GM12878 (cell line): ENCODE results near the gene CYP2C8. TPM values are rescaled to one million over a fixed set of nuclear protein-coding genes. Genes with fewer than 3 reads are reported as not detected.

Experiments
- ATAC-seq: fragments of 200-7000 bp; cut with Tn5 transposase; 3 replicates; pipeline ENCODE4 v1.9.1; 2020; ENCODE audit warnings: mild to moderate bottlenecking, moderate library complexity
- BruUV-seq: library from RNA; stranded (reverse); fragments of 400-500 nt; replicated peaks from 2 replicates; lab custom pipeline; 2021; lab: Mats Ljungman, UMichigan
- CTCF ChIA-PET: fragments of 300-600 bp; sonication (Branson Sonifier 250); formaldehyde crosslinking; extraction: SDS; loops from one replicate; lab custom pipeline; 2021; ENCODE audit warnings: inconsistent platforms; lab: Yijun Ruan, JAX
- POLR2A ChIA-PET: fragments of 350-600 bp; formaldehyde crosslinking; extraction: SDS; loops from one replicate; lab custom pipeline; 2021; ENCODE audit warnings: inconsistent platforms; lab: Charles Lee
- RAD21 ChIA-PET: fragments of 300-600 bp; sonication (Branson Sonifier 250); formaldehyde crosslinking; loops from one replicate; lab custom pipeline; 2023; ENCODE audit warnings: antibody characterized with exemption; ENCODE audit not compliant: unreplicated experiment; lab: Charles Lee
- SMC1A ChIA-PET: fragments of 300-600 bp; sonication (Branson Sonifier 250); formaldehyde crosslinking; loops from one replicate; lab custom pipeline; 2023; ENCODE audit not compliant: unreplicated experiment, uncharacterized antibody; lab: Charles Lee
- DNase-seq: peaks from one replicate; pipeline ENCODE4 v3.0.0-alpha.2; 2011; ENCODE audit warnings: low read depth, low spot score
- FAIRE-seq: peaks from 3 replicates; lab custom pipeline; 2011; peaks lifted over from hg19 to GRCh38; lab: Jason Lieb, UNC
- H2AFZ ChIP-seq: 2 replicates; pipeline ENCODE4 v1.6.0; 2011; ENCODE audit warnings: low read depth, low read length, control low read depth; ENCODE audit not compliant: control insufficient read depth
- H3K27ac ChIP-seq: 2 replicates; pipeline ENCODE4 v1.5.1; 2011; ENCODE audit warnings: control low read depth; ENCODE audit not compliant: control insufficient read depth, insufficient read depth
- H3K27me3 ChIP-seq, 2 experiments: replicated peaks in 1 of 2; 2 replicates each; pipeline versions ENCODE4 v1.6.0 to v1.6.1; 2011; ENCODE audit warnings: low read length in 1 of 2; ENCODE audit not compliant: control insufficient read depth in 2 of 2, insufficient read depth in 2 of 2
- H3K36me3 ChIP-seq, 2 experiments: 2 replicates each; pipeline ENCODE4 v1.5.1; 2011; ENCODE audit warnings: low read length in 1 of 2; ENCODE audit not compliant: control insufficient read depth in 2 of 2, insufficient read depth in 2 of 2
- H3K4me1 ChIP-seq: 2 replicates; pipeline ENCODE4 v1.6.1; 2011; ENCODE audit warnings: mild to moderate bottlenecking, low read length, moderate library complexity, mixed read lengths; ENCODE audit not compliant: control insufficient read depth, insufficient read depth
- H3K4me2 ChIP-seq: 2 replicates; pipeline ENCODE4 v1.6.0; 2011; ENCODE audit warnings: control low read depth; ENCODE audit not compliant: control insufficient read depth, insufficient read depth
- H3K4me3 ChIP-seq: fragments of 200-600 bp; sonication (generic); 2 replicates; pipeline ENCODE4 v1.5.1; 2016
- H3K79me2 ChIP-seq: 2 replicates; pipeline ENCODE4 v1.6.0; 2011; ENCODE audit warnings: low read length; ENCODE audit not compliant: control insufficient read depth, insufficient read depth
- H3K9ac ChIP-seq: 2 replicates; pipeline ENCODE4 v1.8.0; 2011; ENCODE audit warnings: low read length, control low read depth, mixed read lengths; ENCODE audit not compliant: control insufficient read depth, insufficient read depth
- H3K9me3 ChIP-seq: replicated peaks from 3 replicates; pipeline ENCODE4 v1.5.1; 2011; ENCODE audit warnings: mild to moderate bottlenecking, low read length; ENCODE audit not compliant: control insufficient read depth, insufficient read depth
- H4K20me1 ChIP-seq: 2 replicates; pipeline ENCODE4 v1.6.0; 2011; ENCODE audit not compliant: control insufficient read depth, insufficient read depth
- BCL11A ChIP-seq: IDR thresholded peaks from 2 replicates; pipeline ENCODE4 v1.6.1; 2011; ENCODE audit warnings: low read depth, low read length
- IRF4 ChIP-seq: IDR thresholded peaks from 2 replicates; pipeline ENCODE4 v1.6.1; 2011; ENCODE audit warnings: low read depth, low read length
- KAT2A ChIP-seq: conservative IDR thresholded peaks from 2 replicates; pipeline ENCODE4 v1.6.1; 2011; ENCODE audit warnings: low read depth, low read length; ENCODE audit not compliant: control insufficient read depth
- NBN ChIP-seq: fragments of 450-650 bp; IDR thresholded peaks from 2 replicates; pipeline ENCODE4 v1.6.1; 2016
- NRF1 ChIP-seq: conservative IDR thresholded peaks from 2 replicates; pipeline ENCODE4 v1.6.1; 2011; ENCODE audit warnings: mild to moderate bottlenecking, low read depth, low read length, improper control_type of control experiment
- YBX1 ChIP-seq: fragments of 450-650 bp; IDR thresholded peaks from 2 replicates; pipeline ENCODE4 v1.6.1; 2016; ENCODE audit warnings: antibody characterized with exemption
- ZSCAN29 ChIP-seq: fragments of 450-650 bp; IDR thresholded peaks from 2 replicates; pipeline ENCODE4 v1.6.1; 2017; ENCODE audit warnings: mild to moderate bottlenecking, moderate library complexity
- whole genome bisulfite sequencing: methylation state at CpG from one replicate; pipeline ENCODE4 v1.1.6; 2016; ENCODE audit warnings: low lambda C conversion rate; ENCODE audit not compliant: insufficient replicate concordance, insufficient coverage; ENCODE audit errors: missing lambda C conversion rate; 5-methylcytosine and 5-hydroxymethylcytosine counted together
- in situ Hi-C: fragments of 300-500 bp; cut with MboI; formaldehyde crosslinking; loops from 9 replicates; pipeline ENCODE4 v1.14.3; 2018; ENCODE audit warnings: mixed read lengths
- intact Hi-C: fragments of 100-400 bp; cut with micrococcal nuclease; formaldehyde crosslinking; loops from one replicate; pipeline ENCODE4 v1.14.2; 2022; ENCODE audit not compliant: unreplicated experiment
- polyA plus RNA-seq, 11 experiments: library from polyadenylated mRNA; depleted of rRNA in 4 of 11; unstranded in 6 of 11; stranded (reverse) in 5 of 11; fragments of >200 nt; fragmentation: Nextera tagmentation in 4 of 11; fragmentation: Illumina TruSeq in 1 of 11; extraction: Ambion mirVana in 4 of 11; extraction: Trizol in 1 of 11; gene quantifications; 1 replicate in 1 of 11; 2 replicates in 10 of 11; pipeline versions ENCODE4 v1.2.1 to v1.2.3, GENCODE V29; 2011 to 2016; ENCODE audit warnings: inconsistent platforms in 2 of 11, missing spikeins in 2 of 11, low read depth in 1 of 11
- total RNA-seq, 4 experiments: library from RNA; depleted of rRNA in 3 of 4; stranded (reverse); fragments of >200 nt in 3 of 4; fragmentation: Illumina TruSeq in 1 of 4; extraction: Trizol in 1 of 4; gene quantifications; 2 replicates each; pipeline versions ENCODE4 v1.2.1 to v1.2.3, GENCODE V29; 2013 to 2021
- TF ChIP-seq, protein P1 (sequence below): fragments of 450-650 bp; IDR thresholded peaks from 2 replicates; pipeline ENCODE4 v1.6.1; 2014; ENCODE audit warnings: mild to moderate bottlenecking
- TF ChIP-seq, protein P2 (sequence below): fragments of 450-650 bp; IDR thresholded peaks from 2 replicates; pipeline ENCODE4 v1.6.1; 2017; ENCODE audit warnings: antibody characterized with exemption, mild to moderate bottlenecking, moderate library complexity
- TF ChIP-seq, protein P3 (sequence below): fragments of 450-650 bp; IDR thresholded peaks from 2 replicates; pipeline ENCODE4 v1.6.1; 2018; ENCODE audit warnings: mild to moderate bottlenecking, low read depth, moderate library complexity; ENCODE audit not compliant: partially characterized antibody
- TF ChIP-seq, protein P4 (sequence below): IDR thresholded peaks from 2 replicates; pipeline ENCODE4 v1.6.1; 2011; ENCODE audit warnings: low read depth, mild to moderate bottlenecking, low read length, moderate library complexity, borderline replicate concordance; ENCODE audit errors: extremely low read depth

Gene CYP2C8
- total and polyA plus RNA-seq, 10 of the 15 experiments (the other 5 are each of a cell fraction or from before 2014, with no cell fraction given): 0.10 to 0.82 (median 0.36) TPM; not detected in 2

DNA sequence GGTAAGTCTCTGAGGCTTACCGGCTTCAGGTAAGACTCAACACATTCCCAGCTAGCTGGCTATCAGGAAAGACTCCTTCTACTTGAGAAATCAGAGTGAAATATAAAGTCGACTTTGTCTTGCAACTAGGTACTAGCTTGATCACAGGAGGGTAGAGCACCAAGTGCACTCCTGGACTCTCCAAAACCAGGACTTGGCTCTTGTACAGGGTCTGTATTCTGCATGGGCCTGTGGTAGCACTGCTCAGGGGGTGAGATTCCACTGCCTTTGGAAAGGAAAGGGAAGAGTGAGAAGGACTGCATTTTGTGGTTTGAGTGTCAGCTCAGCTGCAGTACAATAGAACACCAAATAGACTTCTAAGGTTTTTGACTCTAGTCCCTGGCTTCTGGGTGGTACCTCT is 19.4 kb downstream of the CYP2C8 start:
- CTCF ChIA-PET: no interaction called here
- Histone ChIP-seq H3K79me2 (no peaks in the 10 kb centered on the region), H3K9ac (no peak overlapping the region), H3K9me3 (no peaks in the 10 kb centered on the region), H3K27me3 (no peaks in the 10 kb centered on the region), H3K4me1 (no peaks in the 10 kb centered on the region), H2AFZ (no peak overlapping the region), H3K4me2 (no peak overlapping the region), H3K27ac (no peak overlapping the region), H3K36me3 (no peaks in the 10 kb centered on the region), H4K20me1 (no peaks in the 10 kb centered on the region), H3K4me3 (no peak overlapping the region)
- no peak for ATAC-seq
- POLR2A ChIA-PET: no interaction called here
- TF ChIP-seq BCL11A: no peak
- intact Hi-C loops: no loop called here
- SMC1A ChIA-PET: no interaction called here
- no peak for FAIRE-seq
- RAD21 ChIA-PET: no interaction called here
- DNase-seq: no peak
- in situ Hi-C loops: no loop called here
- WGBS: 26% methylated on average over 2 of the region's 2 CpGs
- BruUV-seq: no TSS peak

DNA sequence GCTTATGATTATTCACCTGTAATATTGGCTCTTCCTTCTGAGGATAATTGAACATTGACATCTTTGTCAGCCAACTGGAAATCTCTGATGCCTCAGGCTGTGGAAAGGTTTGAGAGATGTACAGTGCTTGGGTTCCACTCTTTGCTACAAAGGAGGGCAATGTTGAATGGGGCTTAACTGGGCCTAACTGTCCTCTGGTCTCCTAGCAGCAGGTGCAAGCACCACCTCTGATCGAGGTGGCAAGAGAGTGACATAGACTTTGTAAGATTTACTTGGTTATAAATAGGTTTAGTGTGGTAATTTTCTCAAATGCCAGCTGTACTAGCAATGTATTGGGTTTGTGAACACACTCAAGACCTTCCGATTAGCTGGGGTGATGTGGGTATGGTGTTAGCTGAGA is 21.1 kb downstream of the CYP2C8 start:
- ChIA-PET RAD21 (no interaction called here), CTCF (no interaction called here), SMC1A (no interaction called here), POLR2A (no interaction called here)
- Histone ChIP-seq H3K9me3 (no peaks in the 10 kb centered on the region), H3K27me3 (no peaks in the 10 kb centered on the region), H3K4me1 (no peaks in the 10 kb centered on the region), H3K4me2 (no peak overlapping the region), H2AFZ (no peak overlapping the region), H3K79me2 (no peaks in the 10 kb centered on the region), H4K20me1 (no peaks in the 10 kb centered on the region), H3K36me3 (no peaks in the 10 kb centered on the region), H3K27ac (no peak overlapping the region), H3K4me3 (no peak overlapping the region), H3K9ac (no peak overlapping the region)
- FAIRE-seq (no peak), DNase-seq (no peak), ATAC-seq (no peak)
- intact Hi-C loops (no loop called here), in situ Hi-C loops (no loop called here)
- WGBS: 50% methylated on average over 2 of the region's 2 CpGs
- no TSS peak for BruUV-seq
- TF ChIP-seq ZSCAN29: no peak
- TF ChIP-seq YBX1: no peak
- TF ChIP-seq IRF4: no peak
- TF ChIP-seq, protein P1, sequence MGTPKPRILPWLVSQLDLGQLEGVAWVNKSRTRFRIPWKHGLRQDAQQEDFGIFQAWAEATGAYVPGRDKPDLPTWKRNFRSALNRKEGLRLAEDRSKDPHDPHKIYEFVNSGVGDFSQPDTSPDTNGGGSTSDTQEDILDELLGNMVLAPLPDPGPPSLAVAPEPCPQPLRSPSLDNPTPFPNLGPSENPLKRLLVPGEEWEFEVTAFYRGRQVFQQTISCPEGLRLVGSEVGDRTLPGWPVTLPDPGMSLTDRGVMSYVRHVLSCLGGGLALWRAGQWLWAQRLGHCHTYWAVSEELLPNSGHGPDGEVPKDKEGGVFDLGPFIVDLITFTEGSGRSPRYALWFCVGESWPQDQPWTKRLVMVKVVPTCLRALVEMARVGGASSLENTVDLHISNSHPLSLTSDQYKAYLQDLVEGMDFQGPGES: no peak
- TF ChIP-seq KAT2A: no peak
- TF ChIP-seq NBN: no peak
- TF ChIP-seq NRF1: no peak
- TF ChIP-seq, protein P2, sequence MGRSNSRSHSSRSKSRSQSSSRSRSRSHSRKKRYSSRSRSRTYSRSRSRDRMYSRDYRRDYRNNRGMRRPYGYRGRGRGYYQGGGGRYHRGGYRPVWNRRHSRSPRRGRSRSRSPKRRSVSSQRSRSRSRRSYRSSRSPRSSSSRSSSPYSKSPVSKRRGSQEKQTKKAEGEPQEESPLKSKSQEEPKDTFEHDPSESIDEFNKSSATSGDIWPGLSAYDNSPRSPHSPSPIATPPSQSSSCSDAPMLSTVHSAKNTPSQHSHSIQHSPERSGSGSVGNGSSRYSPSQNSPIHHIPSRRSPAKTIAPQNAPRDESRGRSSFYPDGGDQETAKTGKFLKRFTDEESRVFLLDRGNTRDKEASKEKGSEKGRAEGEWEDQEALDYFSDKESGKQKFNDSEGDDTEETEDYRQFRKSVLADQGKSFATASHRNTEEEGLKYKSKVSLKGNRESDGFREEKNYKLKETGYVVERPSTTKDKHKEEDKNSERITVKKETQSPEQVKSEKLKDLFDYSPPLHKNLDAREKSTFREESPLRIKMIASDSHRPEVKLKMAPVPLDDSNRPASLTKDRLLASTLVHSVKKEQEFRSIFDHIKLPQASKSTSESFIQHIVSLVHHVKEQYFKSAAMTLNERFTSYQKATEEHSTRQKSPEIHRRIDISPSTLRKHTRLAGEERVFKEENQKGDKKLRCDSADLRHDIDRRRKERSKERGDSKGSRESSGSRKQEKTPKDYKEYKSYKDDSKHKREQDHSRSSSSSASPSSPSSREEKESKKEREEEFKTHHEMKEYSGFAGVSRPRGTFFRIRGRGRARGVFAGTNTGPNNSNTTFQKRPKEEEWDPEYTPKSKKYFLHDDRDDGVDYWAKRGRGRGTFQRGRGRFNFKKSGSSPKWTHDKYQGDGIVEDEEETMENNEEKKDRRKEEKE: no peak
- TF ChIP-seq, protein P3, sequence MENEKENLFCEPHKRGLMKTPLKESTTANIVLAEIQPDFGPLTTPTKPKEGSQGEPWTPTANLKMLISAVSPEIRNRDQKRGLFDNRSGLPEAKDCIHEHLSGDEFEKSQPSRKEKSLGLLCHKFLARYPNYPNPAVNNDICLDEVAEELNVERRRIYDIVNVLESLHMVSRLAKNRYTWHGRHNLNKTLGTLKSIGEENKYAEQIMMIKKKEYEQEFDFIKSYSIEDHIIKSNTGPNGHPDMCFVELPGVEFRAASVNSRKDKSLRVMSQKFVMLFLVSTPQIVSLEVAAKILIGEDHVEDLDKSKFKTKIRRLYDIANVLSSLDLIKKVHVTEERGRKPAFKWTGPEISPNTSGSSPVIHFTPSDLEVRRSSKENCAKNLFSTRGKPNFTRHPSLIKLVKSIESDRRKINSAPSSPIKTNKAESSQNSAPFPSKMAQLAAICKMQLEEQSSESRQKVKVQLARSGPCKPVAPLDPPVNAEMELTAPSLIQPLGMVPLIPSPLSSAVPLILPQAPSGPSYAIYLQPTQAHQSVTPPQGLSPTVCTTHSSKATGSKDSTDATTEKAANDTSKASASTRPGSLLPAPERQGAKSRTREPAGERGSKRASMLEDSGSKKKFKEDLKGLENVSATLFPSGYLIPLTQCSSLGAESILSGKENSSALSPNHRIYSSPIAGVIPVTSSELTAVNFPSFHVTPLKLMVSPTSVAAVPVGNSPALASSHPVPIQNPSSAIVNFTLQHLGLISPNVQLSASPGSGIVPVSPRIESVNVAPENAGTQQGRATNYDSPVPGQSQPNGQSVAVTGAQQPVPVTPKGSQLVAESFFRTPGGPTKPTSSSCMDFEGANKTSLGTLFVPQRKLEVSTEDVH: no peak
- TF ChIP-seq, protein P4, sequence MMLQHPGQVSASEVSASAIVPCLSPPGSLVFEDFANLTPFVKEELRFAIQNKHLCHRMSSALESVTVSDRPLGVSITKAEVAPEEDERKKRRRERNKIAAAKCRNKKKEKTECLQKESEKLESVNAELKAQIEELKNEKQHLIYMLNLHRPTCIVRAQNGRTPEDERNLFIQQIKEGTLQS: no peak
